GM23248 (cell line): ENCODE data around the gene SESTD1. TPM values are rescaled to one million over a fixed set of nuclear protein-coding genes. Genes with fewer than 3 reads are reported as not detected.
"Not testable (repeated sequence)": the region's sequence is repeated elsewhere in the genome, so short reads cannot be mapped to it uniquely, and the experiment has no call there.

Experiments used
- DNase-seq: peaks from one replicate; pipeline ENCODE4 v3.0.0-alpha.2; 2015
- H2AFZ ChIP-seq: fragments of 200-600 bp; sonication (generic); 2 replicates; pipeline ENCODE4 v1.6.1; 2016; ENCODE audit warnings: antibody characterized with exemption
- H3F3A ChIP-seq: fragments of 200-600 bp; sonication (generic); 2 replicates; pipeline ENCODE4 v1.6.1; 2016; ENCODE audit warnings: mild to moderate bottlenecking, antibody characterized with exemption, mixed run types; ENCODE audit not compliant: insufficient read depth
- H3K27ac ChIP-seq: fragments of 200-600 bp; sonication (generic); 2 replicates; pipeline ENCODE4 v1.5.1; 2016; ENCODE audit warnings: mild to moderate bottlenecking
- H3K27me3 ChIP-seq: fragments of 200-600 bp; sonication (generic); replicated peaks from 2 replicates; pipeline ENCODE4 v1.6.1; 2016; ENCODE audit warnings: mild to moderate bottlenecking; ENCODE audit not compliant: insufficient read depth
- H3K36me3 ChIP-seq: fragments of 200-600 bp; sonication (generic); 2 replicates; pipeline ENCODE4 v1.6.1; 2016; ENCODE audit warnings: low read depth, mild to moderate bottlenecking
- H3K4me1 ChIP-seq: fragments of 200-600 bp; sonication (generic); 2 replicates; pipeline ENCODE4 v1.6.1; 2016; ENCODE audit warnings: mild to moderate bottlenecking; ENCODE audit not compliant: insufficient read depth
- H3K4me2 ChIP-seq: fragments of 200-600 bp; sonication (generic); one replicate; pipeline ENCODE4 v1.6.1; 2016; ENCODE audit warnings: mild to moderate bottlenecking; ENCODE audit not compliant: unreplicated experiment
- H3K4me3 ChIP-seq: fragments of 200-600 bp; sonication (generic); 2 replicates; pipeline ENCODE4 v1.5.1; 2016; ENCODE audit warnings: mild to moderate bottlenecking
- H3K79me2 ChIP-seq: fragments of 200-600 bp; sonication (generic); 2 replicates; pipeline ENCODE4 v1.6.1; 2016; ENCODE audit warnings: mild to moderate bottlenecking; ENCODE audit not compliant: insufficient read depth
- H3K9ac ChIP-seq: fragments of 200-600 bp; sonication (generic); 2 replicates; pipeline ENCODE4 v1.6.1; 2016; ENCODE audit warnings: mild to moderate bottlenecking
- H3K9me2 ChIP-seq: fragments of 200-600 bp; sonication (generic); 2 replicates; pipeline ENCODE4 v1.6.1; 2016; ENCODE audit warnings: mixed run types, mild to moderate bottlenecking, moderate library complexity; ENCODE audit not compliant: insufficient read depth
- H3K9me3 ChIP-seq: fragments of 200-600 bp; sonication (generic); one replicate; pipeline ENCODE4 v1.6.1; 2017; ENCODE audit warnings: low read depth
- H4K20me1 ChIP-seq: fragments of 200-600 bp; sonication (generic); 2 replicates; pipeline ENCODE4 v1.6.0; 2016; ENCODE audit not compliant: insufficient read depth
- EZH2 ChIP-seq: fragments of 200-600 bp; sonication (generic); IDR thresholded peaks from 2 replicates; pipeline ENCODE4 v1.6.1; 2018; ENCODE audit warnings: antibody characterized with exemption, mild to moderate bottlenecking; ENCODE audit not compliant: insufficient read depth, poor library complexity, severe bottlenecking
- EZH2phosphoT487 ChIP-seq: fragments of 200-600 bp; sonication (generic); IDR thresholded peaks from 2 replicates; pipeline ENCODE4 v1.6.1; 2018; ENCODE audit warnings: antibody characterized with exemption, moderate library complexity, mild to moderate bottlenecking, low read depth; ENCODE audit not compliant: insufficient read depth
- whole genome bisulfite sequencing, 2 experiments: methylation state at CpG; one replicate each; pipeline ENCODE4 v1.1.6; 2015 to 2017; ENCODE audit warnings: low lambda C conversion rate in 2 of 2, low coverage in 1 of 2; ENCODE audit errors: missing lambda C conversion rate in 2 of 2; 5-methylcytosine and 5-hydroxymethylcytosine counted together
- in situ Hi-C: fragments of 300-500 bp; cut with MboI; formaldehyde crosslinking; loops from 2 replicates; pipeline ENCODE4 v1.15.0; 2020
- polyA plus RNA-seq: library from polyadenylated mRNA; unstranded; fragments of >200 nt; fragmentation: Nextera tagmentation; extraction: Ambion mirVana; gene quantifications from 2 replicates; pipeline ENCODE4 v1.2.1, GENCODE V29; 2016
- total RNA-seq: library from RNA; depleted of rRNA; stranded (reverse); fragments of >200 nt; shearing (Covaris generic); gene quantifications from 2 replicates; pipeline ENCODE4 v1.2.3, GENCODE V29; 2014

Gene SESTD1
- total and polyA plus RNA-seq, 2 experiments from 2014 or later: 22.5 to 77.1 TPM

DNA sequence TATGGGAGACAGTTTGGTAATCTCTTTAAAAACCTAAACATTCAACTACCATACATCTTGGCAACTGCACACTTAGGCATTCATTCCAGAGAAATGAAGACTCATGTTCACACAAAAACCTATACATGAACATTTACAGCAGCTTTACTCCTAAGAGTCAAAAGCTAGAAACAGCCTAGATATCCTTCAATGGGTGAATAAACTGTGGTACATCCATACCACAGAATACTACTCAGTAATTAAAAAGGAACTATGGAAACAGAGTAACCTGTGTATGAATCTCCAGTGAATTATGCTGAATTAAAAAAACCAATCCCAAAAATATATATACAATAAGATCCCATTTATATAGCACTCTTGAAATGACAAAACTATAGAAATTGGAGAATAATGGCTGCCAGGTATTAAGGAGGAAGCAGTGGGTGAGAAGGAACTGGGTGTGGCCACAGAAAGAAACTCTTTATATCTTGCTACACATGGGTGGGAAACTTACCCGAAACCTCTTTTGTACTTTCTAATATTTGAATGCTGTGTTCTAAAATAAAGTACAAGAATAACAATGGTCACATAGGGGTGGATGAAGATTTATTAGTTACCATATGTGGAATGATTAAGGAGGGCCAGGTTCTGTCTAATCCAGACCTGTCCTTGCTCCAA lies 13.7 kb downstream of the SESTD1 start:
- Histone ChIP-seq H3K4me3 (no peak overlapping the region), H3K9me3 (no peaks in the 10 kb centered on the region), H3F3A (peaks cover 14% of the 10 kb centered on the region), H3K9me2 (no peaks in the 10 kb centered on the region), H3K79me2 (peaks cover 100% of the 10 kb centered on the region), H3K4me2 (no peak overlapping the region), H3K4me1 (peaks cover 25% of the 10 kb centered on the region; the same call in 1 of the 2 replicates), H4K20me1 (no peaks in the 10 kb centered on the region), H3K27me3 (no peaks in the 10 kb centered on the region), H3K36me3 (no peaks in the 10 kb centered on the region), H3K27ac (no peak overlapping the region), H2AFZ (no peak overlapping the region), H3K9ac (no peak overlapping the region)
- TF ChIP-seq EZH2 (no peak), EZH2phosphoT487 (no peak)
- in situ Hi-C loops: no loop called here
- DNase-seq: no peak
- 95 to 100% methylated on average over 1 of the region's 1 CpG for WGBS, 2 experiments

GRCh38 chr2:179250095-179250494 lies 14.5 kb downstream of the SESTD1 start:
- peak; percentile 13 for DNase-seq
- Histone ChIP-seq H3K9me2 (no peaks in the 10 kb centered on the region), H3K4me2 (no peak overlapping the region), H3K36me3 (no peaks in the 10 kb centered on the region), H3K9ac (no peak overlapping the region), H3K27ac (no peak overlapping the region), H3K4me1 (peaks cover 25% of the 10 kb centered on the region; the same call in 1 of the 2 replicates), H4K20me1 (no peaks in the 10 kb centered on the region), H3K27me3 (no peaks in the 10 kb centered on the region), H2AFZ (no peak overlapping the region), H3K79me2 (peaks cover 100% of the 10 kb centered on the region), H3F3A (peaks cover 14% of the 10 kb centered on the region), H3K9me3 (no peaks in the 10 kb centered on the region), H3K4me3 (no peak overlapping the region)
- TF ChIP-seq EZH2: no peak
- no peak for TF ChIP-seq EZH2phosphoT487
- WGBS, 2 experiments: 34 to 35% methylated on average over 3 of the region's 3 CpGs
- in situ Hi-C loops: no loop called here

GRCh38 chr2:179248024-179248348 lies 16.6 kb downstream of the SESTD1 start:
- H3K4me3 ChIP-seq: no peak overlapping the region
- H2AFZ ChIP-seq: no peak overlapping the region
- no peak overlapping the region for H3K4me2 ChIP-seq
- H3K79me2 ChIP-seq: peaks cover 100% of the 10 kb centered on the region
- peaks cover 14% of the 10 kb centered on the region for H3F3A ChIP-seq
- H3K27ac ChIP-seq: no peak overlapping the region
- H3K9me3 ChIP-seq: no peaks in the 10 kb centered on the region
- WGBS, 2 experiments: 52 to 82% methylated on average over 1 of the region's 1 CpG
- H3K36me3 ChIP-seq: no peaks in the 10 kb centered on the region
- H3K9me2 ChIP-seq: no peaks in the 10 kb centered on the region
- TF ChIP-seq EZH2phosphoT487 (no peak), EZH2 (no peak)
- 0 out of 2 replicates have a peak, but pooled peaks cover under 1% of the 10 kb centered on the region for H4K20me1 ChIP-seq
- DNase-seq: no peak
- H3K4me1 ChIP-seq: peaks cover 25% of the 10 kb centered on the region; the same call in 1 of the 2 replicates
- no peaks in the 10 kb centered on the region for H3K27me3 ChIP-seq
- in situ Hi-C loops: loop anchor here (25.0 kb wide), 2 partner anchors 89 to 489 kb away; no protein-coding TSS in a partner anchor
- H3K9ac ChIP-seq: no peak overlapping the region

DNA sequence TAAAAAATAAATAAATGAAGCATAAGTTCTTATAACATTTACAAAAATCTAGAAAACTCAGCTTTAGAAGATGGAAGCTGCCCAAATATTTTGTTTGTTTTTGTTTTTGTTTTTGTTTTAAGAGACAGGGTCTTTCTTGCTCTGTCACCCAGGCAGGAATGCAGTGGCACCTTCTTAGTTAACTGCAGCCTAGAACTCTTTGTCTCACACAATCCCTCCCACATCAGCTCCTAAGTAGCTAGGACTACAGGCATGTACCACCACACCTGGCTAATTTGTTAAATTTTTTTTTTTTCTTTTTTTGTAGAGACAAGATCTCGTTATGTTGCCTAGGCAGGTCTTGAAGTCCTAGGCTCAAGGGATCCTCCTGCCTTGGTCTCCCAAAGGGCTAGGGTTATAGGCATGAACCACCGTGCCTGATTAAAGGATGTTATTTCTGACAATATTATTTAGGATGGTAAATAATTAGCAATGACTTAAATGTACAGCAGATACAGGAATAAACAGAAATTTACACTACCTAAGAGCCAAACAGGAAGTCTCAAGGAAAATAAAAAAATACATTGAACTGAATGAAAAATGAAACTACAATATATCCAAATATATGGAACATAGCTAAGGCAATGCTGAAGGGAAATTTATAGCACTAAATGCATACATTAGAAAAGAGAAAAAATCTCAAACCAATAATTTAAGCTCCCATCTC lies 17.2 kb downstream of the SESTD1 start:
- no peak overlapping the region for H3K9ac ChIP-seq
- TF ChIP-seq EZH2phosphoT487 (no peak), EZH2 (no peak)
- no peaks in the 10 kb centered on the region for H3K9me3 ChIP-seq
- H3K27ac ChIP-seq: no peak overlapping the region
- no peak for DNase-seq
- peaks cover 6% of the 10 kb centered on the region; the same call in 1 of the 2 replicates for H4K20me1 ChIP-seq
- no peaks in the 10 kb centered on the region for H3K36me3 ChIP-seq
- H2AFZ ChIP-seq: no peak overlapping the region
- no peak overlapping the region for H3K4me3 ChIP-seq
- peaks cover 14% of the 10 kb centered on the region for H3F3A ChIP-seq
- no peaks in the 10 kb centered on the region for H3K9me2 ChIP-seq
- no peaks in the 10 kb centered on the region for H3K27me3 ChIP-seq
- in situ Hi-C loops: loop anchor here (25.0 kb wide), 2 partner anchors 90 to 490 kb away; no protein-coding TSS in a partner anchor
- H3K79me2 ChIP-seq: peaks cover 100% of the 10 kb centered on the region
- WGBS, 2 experiments: 96 to 100% methylated on average over 2 of the region's 2 CpGs
- peaks cover 23% of the 10 kb centered on the region; the same call in 1 of the 2 replicates for H3K4me1 ChIP-seq
- H3K4me2 ChIP-seq: no peak overlapping the region

GRCh38 chr2:179245843-179246242 lies 18.8 kb downstream of the SESTD1 start:
- in situ Hi-C loops: loop anchor here (25.0 kb wide), 2 partner anchors 91 to 491 kb away; no protein-coding TSS in a partner anchor
- H3K4me3 ChIP-seq, DNase-seq, H3F3A ChIP-seq, H3K9me3 ChIP-seq, H3K4me2 ChIP-seq, H3K36me3 ChIP-seq, H2AFZ ChIP-seq, H3K4me1 ChIP-seq, H3K9ac ChIP-seq, H3K9me2 ChIP-seq, H3K27me3 ChIP-seq, H3K27ac ChIP-seq: not testable (repeated sequence)
- H4K20me1 ChIP-seq: peaks cover 11% of the 10 kb centered on the region; the same call in 1 of the 2 replicates
- peaks cover 100% of the 10 kb centered on the region for H3K79me2 ChIP-seq
- WGBS, 2 experiments: 93 to 94% methylated on average over 10 of the region's 10 CpGs
